Lower lobe of right lung (tissue), 2 donors: ENCODE results near the gene PGM3. TPM values are rescaled to one million over a fixed set of nuclear protein-coding genes. Genes with fewer than 3 reads are reported as not detected.
A peak's percentile ranks its signal among the peaks of the same experiment; 100 is the strongest.
"Not testable (repeated sequence)": the region's sequence is repeated elsewhere in the genome, so short reads cannot be mapped to it uniquely, and the experiment has no call there.

Experiments used
- ATAC-seq, 2 donors: fragments of 200-7000 bp; cut with Tn5 transposase; one replicate each; pipeline ENCODE4 v1.9.1; 2020 to 2022; ENCODE audit warnings: mild to moderate bottlenecking in 2 of 2, moderate library complexity in 2 of 2
- DNase-seq: peaks from one replicate; pipeline ENCODE4 v3.0.0-alpha.2; 2020
- H3K27ac ChIP-seq: fragments of 200-600 bp; one replicate; pipeline ENCODE4 v1.8.0; 2022
- H3K27me3 ChIP-seq: fragments of 200-600 bp; one replicate; pipeline ENCODE4 v1.8.0; 2022; ENCODE audit warnings: low read depth
- H3K36me3 ChIP-seq: fragments of 200-600 bp; one replicate; pipeline ENCODE4 v1.8.0; 2022; ENCODE audit warnings: mild to moderate bottlenecking
- H3K4me1 ChIP-seq: fragments of 200-600 bp; one replicate; pipeline ENCODE4 v1.8.0; 2022
- H3K4me3 ChIP-seq: fragments of 200-600 bp; one replicate; pipeline ENCODE4 v1.8.0; 2022; ENCODE audit warnings: mild to moderate bottlenecking
- H3K9me3 ChIP-seq: fragments of 200-600 bp; one replicate; pipeline ENCODE4 v1.8.0; 2022
- intact Hi-C: fragments of 100-400 bp; cut with DNase I; formaldehyde crosslinking; loops from one replicate; pipeline ENCODE4 v1.11.0; 2022
- total RNA-seq: library from RNA; stranded (reverse); fragmentation: NEBNext Ultra II Directional; extraction: Animal tissue kit (Norgen Biotek cat#: 25700); gene quantifications from one replicate; pipeline ENCODE4 v1.2.1, GENCODE V29; 2021
- TF ChIP-seq, protein P1 (sequence below): fragments of 200-600 bp; IDR thresholded peaks from one replicate; pipeline ENCODE4 v1.8.0; 2022; ENCODE audit warnings: antibody characterized with exemption, mild to moderate bottlenecking
- donor health status: DM: no; HTN: yes; CAD: no; lungs with severe emphysema.

PGM3 gene
- total RNA-seq, 1 donor from 2014 or later = 34.9 TPM

DNA sequence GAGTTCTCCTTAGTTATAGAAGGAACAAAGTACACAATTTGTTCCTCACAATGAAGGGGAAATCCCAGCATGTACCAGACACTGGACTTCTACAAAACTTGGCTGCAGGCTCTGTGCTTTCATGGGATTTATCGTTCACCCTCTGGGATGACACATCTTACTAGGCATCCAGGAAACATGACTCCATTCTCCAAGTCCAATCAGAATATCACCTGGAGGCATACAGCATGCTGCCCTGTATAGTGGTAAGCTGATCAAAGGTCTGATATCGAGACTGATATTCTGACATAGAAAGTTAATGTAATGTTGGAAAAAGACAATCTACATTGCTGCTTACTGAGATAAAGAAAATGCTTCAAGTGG is 6.8 kb upstream of the PGM3 start:
- Histone ChIP-seq H3K36me3 (peaks cover 13% of the 10 kb centered on the region), H3K4me1 (peaks cover 6% of the 10 kb centered on the region), H3K27ac (no peak overlapping the region), H3K9me3 (no peaks in the 10 kb centered on the region), H3K27me3 (no peaks in the 10 kb centered on the region), H3K4me3 (no peak overlapping the region)
- intact Hi-C loops = no loop called here
- ATAC-seq (no peak), DNase-seq (no peak)
- TF ChIP-seq, protein P1, sequence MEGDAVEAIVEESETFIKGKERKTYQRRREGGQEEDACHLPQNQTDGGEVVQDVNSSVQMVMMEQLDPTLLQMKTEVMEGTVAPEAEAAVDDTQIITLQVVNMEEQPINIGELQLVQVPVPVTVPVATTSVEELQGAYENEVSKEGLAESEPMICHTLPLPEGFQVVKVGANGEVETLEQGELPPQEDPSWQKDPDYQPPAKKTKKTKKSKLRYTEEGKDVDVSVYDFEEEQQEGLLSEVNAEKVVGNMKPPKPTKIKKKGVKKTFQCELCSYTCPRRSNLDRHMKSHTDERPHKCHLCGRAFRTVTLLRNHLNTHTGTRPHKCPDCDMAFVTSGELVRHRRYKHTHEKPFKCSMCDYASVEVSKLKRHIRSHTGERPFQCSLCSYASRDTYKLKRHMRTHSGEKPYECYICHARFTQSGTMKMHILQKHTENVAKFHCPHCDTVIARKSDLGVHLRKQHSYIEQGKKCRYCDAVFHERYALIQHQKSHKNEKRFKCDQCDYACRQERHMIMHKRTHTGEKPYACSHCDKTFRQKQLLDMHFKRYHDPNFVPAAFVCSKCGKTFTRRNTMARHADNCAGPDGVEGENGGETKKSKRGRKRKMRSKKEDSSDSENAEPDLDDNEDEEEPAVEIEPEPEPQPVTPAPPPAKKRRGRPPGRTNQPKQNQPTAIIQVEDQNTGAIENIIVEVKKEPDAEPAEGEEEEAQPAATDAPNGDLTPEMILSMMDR = no peak

DNA sequence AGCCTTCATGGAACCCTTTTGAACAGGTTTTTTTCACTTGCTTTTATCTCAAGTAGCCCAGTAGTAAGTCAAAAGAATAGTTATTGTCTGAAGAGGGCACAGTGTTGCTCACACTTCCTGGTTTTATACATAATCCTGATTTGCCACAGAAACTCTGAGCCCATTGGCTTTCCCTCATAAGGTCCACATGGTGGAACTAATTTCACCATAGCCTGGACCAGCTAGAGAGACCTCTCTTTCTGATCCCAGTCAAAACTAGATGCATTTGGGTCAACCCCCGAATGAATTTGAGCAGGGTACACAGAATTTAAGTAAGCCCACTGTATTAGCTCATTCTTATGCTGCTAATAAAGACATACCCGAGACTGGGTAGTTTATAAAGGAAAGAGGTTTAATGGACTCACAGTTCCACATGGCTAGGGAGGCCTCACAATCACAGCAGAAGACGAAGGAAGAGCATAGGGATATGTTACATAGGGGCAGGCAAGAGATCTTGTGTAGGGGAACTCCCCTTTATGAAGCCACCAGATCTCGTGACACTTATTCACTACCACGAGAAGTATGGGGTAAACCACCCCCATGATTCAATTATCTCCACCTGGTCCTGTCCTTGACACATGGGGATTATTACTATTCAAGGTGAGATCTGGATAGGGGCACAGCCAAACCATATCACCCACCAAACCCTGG is 6.3 kb upstream of the PGM3 start:
- H3K27me3 ChIP-seq = no peaks in the 10 kb centered on the region
- H3K4me3 ChIP-seq = no peak overlapping the region
- H3K36me3 ChIP-seq = peaks cover 13% of the 10 kb centered on the region
- no peak for ATAC-seq
- TF ChIP-seq, protein P1 = no peak
- H3K27ac ChIP-seq = no peak overlapping the region
- intact Hi-C loops = no loop called here
- DNase-seq = no peak
- H3K4me1 ChIP-seq = peaks cover 7% of the 10 kb centered on the region
- no peaks in the 10 kb centered on the region for H3K9me3 ChIP-seq

DNA sequence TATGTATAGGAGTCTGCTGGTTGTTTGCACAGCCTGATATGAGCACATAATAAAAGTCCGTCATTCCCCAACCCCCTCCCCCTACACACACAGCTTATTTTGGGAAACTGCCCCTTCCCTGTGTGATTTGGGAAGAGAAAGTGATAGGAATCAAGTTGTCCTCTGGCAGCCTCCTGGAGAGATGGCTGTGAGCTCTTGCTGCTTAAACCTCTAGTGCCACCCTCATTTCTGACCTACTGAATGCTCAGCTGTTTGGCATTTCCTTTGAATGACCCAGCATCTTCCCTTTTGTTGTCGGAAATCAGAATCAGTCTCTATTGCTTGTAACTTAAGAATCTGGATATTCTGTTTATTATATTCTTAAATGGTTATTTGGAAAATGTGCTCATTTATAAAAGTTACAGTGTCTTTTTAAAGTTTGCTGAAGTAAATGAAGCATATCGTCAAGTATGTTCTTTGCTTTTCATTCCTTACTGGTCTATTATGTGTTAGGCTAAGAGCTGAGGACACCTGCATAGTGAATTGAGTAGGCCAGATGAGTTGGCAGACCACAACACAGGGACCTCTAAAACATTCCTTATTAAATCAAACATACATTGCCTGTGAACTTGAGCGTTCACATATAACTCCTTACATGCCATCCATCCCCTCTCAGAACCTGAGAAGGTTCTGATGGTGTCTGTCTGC is 5.6 kb upstream of the PGM3 start:
- Histone ChIP-seq H3K4me3 (no peak overlapping the region), H3K36me3 (peaks cover 13% of the 10 kb centered on the region), H3K4me1 (peaks cover 12% of the 10 kb centered on the region), H3K27ac (no peak overlapping the region), H3K9me3 (no peaks in the 10 kb centered on the region), H3K27me3 (no peaks in the 10 kb centered on the region)
- no peak for DNase-seq
- no peak for ATAC-seq
- TF ChIP-seq, protein P1 = no peak
- intact Hi-C loops = no loop called here

DNA sequence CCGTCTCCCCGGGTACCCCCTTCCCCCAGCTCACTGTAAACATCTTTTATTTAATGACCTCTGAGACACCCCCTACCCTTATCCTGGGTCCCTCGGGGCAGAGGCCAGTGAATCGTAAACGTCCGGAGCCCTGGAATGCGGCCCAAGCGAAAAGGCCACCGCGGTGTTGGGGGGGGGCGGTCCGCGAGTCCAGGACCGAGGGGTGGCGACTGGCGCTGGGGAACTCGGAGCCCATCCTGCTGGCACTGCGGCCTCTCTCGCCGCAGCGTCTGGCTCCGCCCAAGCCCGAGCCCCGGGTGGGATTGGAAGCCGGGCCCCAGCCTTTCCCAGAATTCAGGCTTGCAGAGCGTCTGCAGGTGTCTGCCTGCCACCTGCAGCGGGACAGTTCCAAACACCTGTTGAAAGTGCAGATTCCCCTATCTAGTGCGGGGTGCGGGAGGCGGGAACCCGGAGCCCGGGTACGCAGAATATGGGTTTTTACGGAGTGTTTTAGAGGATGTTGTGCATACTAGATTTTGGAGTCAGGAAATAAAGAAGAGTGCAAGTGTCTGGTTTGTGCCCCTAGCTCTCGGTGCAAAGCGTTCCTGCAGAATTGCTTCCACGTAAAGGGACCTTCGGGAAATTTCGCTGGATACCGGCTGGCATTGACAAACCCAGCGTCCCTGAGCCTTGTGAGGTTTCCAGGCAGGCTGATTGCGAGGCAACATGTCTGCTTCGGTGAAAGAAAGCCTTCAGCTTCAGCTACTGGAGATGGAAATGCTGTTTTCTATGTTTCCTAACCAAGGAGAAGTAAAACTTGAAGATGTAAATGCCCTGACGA is 892 bp upstream of the PGM3 start:
- H3K9me3 ChIP-seq = no peaks in the 10 kb centered on the region
- intact Hi-C loops = no loop called here
- DNase-seq = peak; percentile 66
- H3K4me3 ChIP-seq = peak overlapping the region; percentile 99
- peak; percentile 81 to 86 for ATAC-seq
- H3K27ac ChIP-seq = peak overlapping the region; percentile 90
- TF ChIP-seq, protein P1 = no peak
- peaks cover 19% of the 10 kb centered on the region for H3K36me3 ChIP-seq
- H3K4me1 ChIP-seq = peaks cover 27% of the 10 kb centered on the region
- no peaks in the 10 kb centered on the region for H3K27me3 ChIP-seq

DNA sequence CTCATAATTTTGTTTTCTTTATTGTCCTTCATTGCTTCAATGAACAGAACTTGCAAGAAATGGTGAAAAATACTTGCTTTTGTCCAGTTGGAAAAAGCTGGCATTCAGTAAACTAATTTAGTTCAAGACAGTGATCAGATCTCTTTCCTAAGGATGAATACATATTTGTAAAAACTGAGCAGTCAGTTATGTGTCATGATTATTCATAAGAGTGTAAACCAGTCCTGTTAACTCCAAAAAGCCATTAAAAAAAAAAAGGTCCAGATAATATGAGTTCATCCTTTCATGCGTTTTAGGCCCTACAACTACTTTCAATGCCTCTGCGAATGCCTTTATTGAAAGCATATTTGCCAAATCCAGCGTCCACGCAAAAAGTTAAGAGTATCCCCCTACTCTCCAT is 609 bp downstream of the PGM3 start:
- ATAC-seq (no peak), DNase-seq (no peak)
- Histone ChIP-seq H3K27me3 (no peaks in the 10 kb centered on the region), H3K9me3 (no peaks in the 10 kb centered on the region), H3K36me3 (peaks cover 33% of the 10 kb centered on the region), H3K4me3 (peak overlapping the region; percentile 99), H3K27ac (peak overlapping the region; percentile 90), H3K4me1 (peaks cover 27% of the 10 kb centered on the region)
- TF ChIP-seq, protein P1 = no peak
- intact Hi-C loops = no loop called here

DNA sequence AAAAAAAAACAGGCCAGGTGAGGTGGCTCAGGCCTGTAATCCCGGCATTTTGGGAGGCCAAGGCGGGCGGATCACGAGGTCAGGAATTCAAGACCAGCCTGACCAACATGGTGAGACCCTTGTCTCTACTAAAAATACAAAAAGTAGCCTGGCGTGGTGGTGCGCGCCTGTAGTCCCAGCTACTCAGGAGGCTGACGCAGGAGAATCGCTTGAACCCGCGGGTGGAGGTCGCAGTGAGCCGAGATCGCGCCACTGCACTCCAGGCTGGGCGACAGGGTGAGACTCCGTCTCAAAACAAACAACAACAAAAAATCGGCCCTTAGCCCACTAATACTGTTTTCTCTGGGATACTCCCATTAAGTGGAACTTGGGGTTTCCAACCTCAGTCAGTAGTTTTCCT is 1.1 kb downstream of the PGM3 start:
- intact Hi-C loops, DNase-seq, ATAC-seq, H3K27me3 ChIP-seq, H3K9me3 ChIP-seq: not testable (repeated sequence)
- H3K36me3 ChIP-seq = peaks cover 33% of the 10 kb centered on the region
- H3K4me3 ChIP-seq = peak overlapping the region; percentile 99
- peaks cover 27% of the 10 kb centered on the region for H3K4me1 ChIP-seq
- H3K27ac ChIP-seq = peak overlapping the region; percentile 90
